Measurements from ENCODE around the gene NME1.

DNA sequence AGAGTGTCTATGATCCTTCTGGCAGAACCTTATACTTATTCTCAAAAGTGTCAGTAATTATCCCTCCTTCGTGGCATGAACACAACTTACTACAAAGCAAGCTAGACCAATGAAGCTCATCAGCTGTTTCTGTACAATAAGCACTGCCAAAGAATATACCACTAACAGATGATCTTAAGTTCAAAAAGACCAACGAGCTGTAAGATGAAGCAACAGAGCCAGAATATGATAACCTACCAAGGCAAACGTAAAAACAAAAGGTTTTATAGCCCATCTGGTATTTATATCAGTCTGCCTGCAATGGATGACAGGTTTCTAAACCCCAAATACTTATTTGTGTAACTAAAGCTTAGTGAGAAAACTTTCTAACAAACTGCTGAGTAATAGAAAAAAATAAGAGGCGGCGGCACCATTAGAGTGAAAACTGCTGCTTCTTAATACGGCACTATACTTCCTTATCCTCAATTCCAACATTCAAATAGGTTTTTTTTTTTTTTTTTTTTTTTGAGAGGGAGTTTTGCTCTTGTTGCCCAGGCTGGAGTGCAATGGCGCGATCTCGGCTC, 35.0 kb downstream of the NME1 start:
- TF ChIP-seq, protein P1, sequence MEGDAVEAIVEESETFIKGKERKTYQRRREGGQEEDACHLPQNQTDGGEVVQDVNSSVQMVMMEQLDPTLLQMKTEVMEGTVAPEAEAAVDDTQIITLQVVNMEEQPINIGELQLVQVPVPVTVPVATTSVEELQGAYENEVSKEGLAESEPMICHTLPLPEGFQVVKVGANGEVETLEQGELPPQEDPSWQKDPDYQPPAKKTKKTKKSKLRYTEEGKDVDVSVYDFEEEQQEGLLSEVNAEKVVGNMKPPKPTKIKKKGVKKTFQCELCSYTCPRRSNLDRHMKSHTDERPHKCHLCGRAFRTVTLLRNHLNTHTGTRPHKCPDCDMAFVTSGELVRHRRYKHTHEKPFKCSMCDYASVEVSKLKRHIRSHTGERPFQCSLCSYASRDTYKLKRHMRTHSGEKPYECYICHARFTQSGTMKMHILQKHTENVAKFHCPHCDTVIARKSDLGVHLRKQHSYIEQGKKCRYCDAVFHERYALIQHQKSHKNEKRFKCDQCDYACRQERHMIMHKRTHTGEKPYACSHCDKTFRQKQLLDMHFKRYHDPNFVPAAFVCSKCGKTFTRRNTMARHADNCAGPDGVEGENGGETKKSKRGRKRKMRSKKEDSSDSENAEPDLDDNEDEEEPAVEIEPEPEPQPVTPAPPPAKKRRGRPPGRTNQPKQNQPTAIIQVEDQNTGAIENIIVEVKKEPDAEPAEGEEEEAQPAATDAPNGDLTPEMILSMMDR (IDR thresholded peaks at IDR 0.05) = no peak
- TF ChIP-seq POLR2A (IDR thresholded peaks at IDR 0.05) = no peak
